Testis (tissue), 3 donors: ENCODE measurements around the gene BBX. TPM values are rescaled to one million over a fixed set of nuclear protein-coding genes. Genes with fewer than 3 reads are reported as not detected.

Experiments used
- DNase-seq: peaks from one replicate; pipeline ENCODE4 v3.0.0-alpha.2; 2019
- H3K27ac ChIP-seq, 2 donors: fragments of 200-600 bp; sonication (generic); one replicate each; pipeline ENCODE4 v1.5.1; 2019
- H3K27me3 ChIP-seq: fragments of 200-600 bp; sonication (generic); one replicate; pipeline ENCODE4 v1.5.1; 2019
- H3K36me3 ChIP-seq: fragments of 200-600 bp; sonication (generic); one replicate; pipeline ENCODE4 v1.5.1; 2017; ENCODE audit warnings: low read depth; ENCODE audit errors: missing control alignments
- H3K4me1 ChIP-seq: fragments of 200-600 bp; sonication (generic); one replicate; pipeline ENCODE4 v1.5.1; 2019
- H3K4me3 ChIP-seq, 2 donors: fragments of 200-600 bp; sonication (generic); one replicate each; pipeline ENCODE4 v1.5.1; 2017 to 2019
- H3K9me3 ChIP-seq: fragments of 200-600 bp; sonication (generic); one replicate; pipeline ENCODE4 v1.5.1; 2017
- POLR2A ChIP-seq: fragments of 450-650 bp; IDR thresholded peaks from one replicate; pipeline ENCODE4 v1.6.1; 2017; ENCODE audit warnings: antibody characterized with exemption, mild to moderate bottlenecking, moderate library complexity
- WGBS, 2 donors: methylation state at CpG; one replicate each; pipeline ENCODE4 v1.1.5; 2018; 5-methylcytosine and 5-hydroxymethylcytosine counted together
- intact Hi-C: fragments of 100-400 bp; cut with DNase I; formaldehyde crosslinking; loops from one replicate; pipeline ENCODE4 v1.15.1; 2023; ENCODE audit warnings: low total_unique reads
- polyA plus RNA-seq: library from polyadenylated mRNA; stranded (reverse); fragments of 350-450 nt; fragmentation: Illumina TruSeq; extraction: RNeasy Lipid Tissue Mini Kit (QIAGEN cat#74804); gene quantifications from one replicate; pipeline ENCODE4 v1.2.3, GENCODE V29; 2014; ENCODE audit warnings: low read depth, low replicate concordance; ENCODE audit not compliant: insufficient read depth
- total RNA-seq, 2 donors: library from RNA; depleted of rRNA; stranded (reverse); fragments of >200 nt; gene quantifications; one replicate each; pipeline ENCODE4 v1.2.3, GENCODE V29; 2016
- TF ChIP-seq, protein P1 (sequence below), 3 experiments: fragments of 450-650 bp in 2 of 3; fragments of 200-600 bp in 1 of 3; sonication (generic) in 1 of 3; IDR thresholded peaks; one replicate each; pipeline ENCODE4 v1.5.1; 2016 to 2019; ENCODE audit warnings: antibody characterized with exemption in 3 of 3, mild to moderate bottlenecking in 2 of 3, moderate library complexity in 1 of 3

BBX gene
- total and polyA plus RNA-seq, 3 donors from 2014 or later = 93.3 to 317 (median 312) TPM

DNA sequence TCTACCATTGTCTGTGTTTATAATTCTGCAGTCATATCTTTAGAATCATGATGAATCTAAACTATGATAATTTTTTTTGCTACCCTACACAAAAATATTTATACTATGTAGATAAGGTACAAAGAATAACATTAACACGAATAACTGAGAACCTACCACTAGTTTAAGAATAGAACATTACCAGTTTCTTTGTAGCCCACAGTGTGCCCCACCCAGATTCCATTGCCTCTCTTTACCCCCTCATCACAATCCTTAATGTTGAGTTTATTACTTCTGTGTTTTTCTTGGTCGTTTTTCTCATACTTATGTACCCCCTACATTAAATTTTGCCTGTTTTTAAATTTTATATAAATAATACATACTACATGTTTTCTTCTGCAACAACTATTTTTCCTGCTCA lies 140.5 kb downstream of the BBX start:
- Histone ChIP-seq H3K27ac (no peak overlapping the region), H3K4me3 (no peak overlapping the region), H3K27me3 (no peaks in the 10 kb centered on the region), H3K9me3 (no peaks in the 10 kb centered on the region), H3K36me3 (no peaks in the 10 kb centered on the region), H3K4me1 (peaks cover 47% of the 10 kb centered on the region)
- intact Hi-C loops = loop anchor here (10.0 kb wide), 1 partner anchor 428 kb away; no protein-coding TSS in a partner anchor
- whole genome bisulfite sequencing, 2 donors = 31 to 39% methylated on average over 2 of the region's 2 CpGs
- TF ChIP-seq, protein P1, sequence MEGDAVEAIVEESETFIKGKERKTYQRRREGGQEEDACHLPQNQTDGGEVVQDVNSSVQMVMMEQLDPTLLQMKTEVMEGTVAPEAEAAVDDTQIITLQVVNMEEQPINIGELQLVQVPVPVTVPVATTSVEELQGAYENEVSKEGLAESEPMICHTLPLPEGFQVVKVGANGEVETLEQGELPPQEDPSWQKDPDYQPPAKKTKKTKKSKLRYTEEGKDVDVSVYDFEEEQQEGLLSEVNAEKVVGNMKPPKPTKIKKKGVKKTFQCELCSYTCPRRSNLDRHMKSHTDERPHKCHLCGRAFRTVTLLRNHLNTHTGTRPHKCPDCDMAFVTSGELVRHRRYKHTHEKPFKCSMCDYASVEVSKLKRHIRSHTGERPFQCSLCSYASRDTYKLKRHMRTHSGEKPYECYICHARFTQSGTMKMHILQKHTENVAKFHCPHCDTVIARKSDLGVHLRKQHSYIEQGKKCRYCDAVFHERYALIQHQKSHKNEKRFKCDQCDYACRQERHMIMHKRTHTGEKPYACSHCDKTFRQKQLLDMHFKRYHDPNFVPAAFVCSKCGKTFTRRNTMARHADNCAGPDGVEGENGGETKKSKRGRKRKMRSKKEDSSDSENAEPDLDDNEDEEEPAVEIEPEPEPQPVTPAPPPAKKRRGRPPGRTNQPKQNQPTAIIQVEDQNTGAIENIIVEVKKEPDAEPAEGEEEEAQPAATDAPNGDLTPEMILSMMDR (IDR thresholded peaks at IDR 0.05) = no peak
- TF ChIP-seq POLR2A = no peak
- no peak for DNase-seq

DNA sequence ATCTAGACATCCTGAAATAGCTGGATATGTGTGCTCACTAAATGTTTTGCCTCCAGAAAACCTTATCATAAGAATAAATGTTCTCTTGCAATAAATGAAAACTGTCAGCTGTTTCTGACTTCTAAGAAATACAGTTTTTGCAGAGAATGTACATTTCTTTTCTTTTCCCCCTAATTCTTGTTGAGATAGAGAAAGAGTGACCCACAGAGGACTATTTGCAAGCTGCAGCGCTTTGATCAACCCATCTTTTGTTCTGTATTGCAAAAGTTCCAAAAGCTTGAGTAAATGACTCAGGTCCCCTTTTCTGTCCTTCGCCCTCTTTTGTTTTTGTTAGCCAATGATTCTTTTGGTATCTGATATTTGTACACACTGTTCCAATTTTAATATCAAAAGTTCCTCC lies 141.9 kb downstream of the BBX start:
- intact Hi-C loops = loop anchor here (10.0 kb wide), 1 partner anchor 430 kb away; no protein-coding TSS in a partner anchor
- H3K36me3 ChIP-seq = no peaks in the 10 kb centered on the region
- no peak overlapping the region for H3K4me3 ChIP-seq
- DNase-seq = no peak
- H3K9me3 ChIP-seq = no peaks in the 10 kb centered on the region
- H3K27ac ChIP-seq = peak overlapping the region; percentile 52 to 62
- 42 to 57% methylated on average over 2 of the region's 2 CpGs for WGBS, 2 donors
- H3K4me1 ChIP-seq = peaks cover 56% of the 10 kb centered on the region
- no peak for TF ChIP-seq POLR2A
- TF ChIP-seq, protein P1 (IDR thresholded peaks at IDR 0.05) = no peak
- no peaks in the 10 kb centered on the region for H3K27me3 ChIP-seq

DNA sequence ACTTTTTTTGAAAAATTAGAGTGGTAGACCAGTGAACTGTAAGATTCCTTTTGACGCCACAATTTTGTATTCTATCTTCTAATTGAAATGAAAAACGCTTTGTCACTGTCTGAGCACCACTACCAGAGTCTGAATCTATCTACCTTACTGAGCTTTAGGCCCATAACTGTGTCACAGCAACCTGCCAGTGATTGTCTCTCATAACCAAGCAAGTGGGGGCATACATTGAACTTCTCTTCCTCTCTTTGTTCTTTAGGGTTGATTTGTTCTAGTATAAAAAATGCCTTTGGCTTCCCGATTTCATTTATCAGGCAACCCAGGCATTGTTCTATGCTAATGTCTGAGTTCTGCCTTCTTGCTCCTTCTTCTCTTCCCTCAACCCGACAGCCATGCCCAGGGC lies 142.6 kb downstream of the BBX start:
- peak overlapping the region; percentile 52 to 62 for H3K27ac ChIP-seq
- no peak overlapping the region for H3K4me3 ChIP-seq
- H3K36me3 ChIP-seq = no peaks in the 10 kb centered on the region
- no peaks in the 10 kb centered on the region for H3K9me3 ChIP-seq
- DNase-seq = no peak
- 75 to 86% methylated on average over 4 of the region's 4 CpGs for WGBS, 2 donors
- intact Hi-C loops = loop anchor here (10.0 kb wide), 1 partner anchor 431 kb away; no protein-coding TSS in a partner anchor
- H3K27me3 ChIP-seq = no peaks in the 10 kb centered on the region
- peaks cover 52% of the 10 kb centered on the region for H3K4me1 ChIP-seq
- TF ChIP-seq, protein P1 (IDR thresholded peaks at IDR 0.05) = no peak
- no peak for TF ChIP-seq POLR2A

DNA sequence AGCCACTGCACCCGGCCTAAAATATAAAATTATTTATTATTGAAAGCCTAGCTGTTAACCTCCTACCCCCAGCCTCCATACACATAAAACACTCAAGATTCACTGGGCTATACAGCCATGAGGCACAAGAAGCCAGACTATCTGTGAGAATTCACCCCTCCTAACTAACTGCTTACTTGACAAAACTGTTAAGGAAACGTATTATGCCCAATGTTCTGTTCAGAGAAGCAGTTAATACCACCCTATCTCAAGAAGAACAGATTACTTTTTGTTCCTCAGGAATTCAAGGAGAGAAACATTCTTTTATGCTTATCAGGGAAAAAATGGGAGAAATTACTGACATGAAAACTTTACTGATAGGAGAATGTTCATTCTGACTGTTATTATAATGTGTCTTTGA lies 144.1 kb downstream of the BBX start:
- Histone ChIP-seq H3K4me3 (no peak overlapping the region), H3K27ac (peak overlapping the region; percentile 46 to 62), H3K27me3 (no peaks in the 10 kb centered on the region), H3K9me3 (no peaks in the 10 kb centered on the region), H3K4me1 (peaks cover 40% of the 10 kb centered on the region), H3K36me3 (no peaks in the 10 kb centered on the region)
- no peak for DNase-seq
- TF ChIP-seq, protein P1 (IDR thresholded peaks at IDR 0.05) = no peak
- TF ChIP-seq POLR2A = no peak
- 61 to 62% methylated on average over 2 of the region's 2 CpGs for WGBS, 2 donors
- intact Hi-C loops = loop anchor here (10.0 kb wide), 1 partner anchor 432 kb away; no protein-coding TSS in a partner anchor

DNA sequence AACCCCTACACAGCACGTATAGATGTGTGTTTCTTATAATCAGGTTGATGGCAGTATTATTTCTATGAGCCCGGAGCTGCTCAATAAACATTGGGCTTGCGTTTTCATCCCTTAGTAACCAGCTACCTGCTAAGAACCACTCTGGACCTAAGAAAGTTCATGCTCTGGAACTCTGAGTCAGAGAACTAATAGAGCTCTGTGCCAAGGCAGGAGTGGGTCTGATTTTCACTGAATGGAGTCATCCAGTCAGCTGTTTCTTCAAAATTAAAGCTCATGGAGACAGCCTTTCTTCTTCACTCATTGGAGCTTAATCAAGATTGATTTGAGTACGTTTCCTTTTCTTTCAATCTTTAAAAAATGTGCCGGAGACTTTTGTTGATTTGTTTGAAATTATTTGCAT lies 145.7 kb downstream of the BBX start:
- no peak overlapping the region for H3K4me3 ChIP-seq
- H3K9me3 ChIP-seq = no peaks in the 10 kb centered on the region
- intact Hi-C loops = loop anchor here (10.0 kb wide), 1 partner anchor 434 kb away; no protein-coding TSS in a partner anchor
- peak overlapping the region in 1 of 2 donors; percentile 22 for H3K27ac ChIP-seq
- no peak for DNase-seq
- TF ChIP-seq, protein P1 (IDR thresholded peaks at IDR 0.05) = no peak
- TF ChIP-seq POLR2A = no peak
- WGBS, 2 donors = 71 to 78% methylated on average over 5 of the region's 5 CpGs
- no peaks in the 10 kb centered on the region for H3K36me3 ChIP-seq
- no peaks in the 10 kb centered on the region for H3K27me3 ChIP-seq
- H3K4me1 ChIP-seq = peaks cover 33% of the 10 kb centered on the region
